ENCODE results near the gene NRXN3. TPM values are rescaled to one million over a fixed set of nuclear protein-coding genes. Genes with fewer than 3 reads are reported as not detected.

NRXN3 gene
- total and polyA plus RNA-seq, 2 donors (not counting 1 experiment from before 2014, with no cell fraction given) = 0.83 to 34.6 TPM

- H3K27ac ChIP-seq (ENCODE audit: insufficient read depth, low read length) = no peak overlapping the region
- H3K4me1 ChIP-seq (ENCODE audit: control insufficient read depth, extremely low read depth, insufficient read depth, low read length) = no peaks in the 10 kb centered on the region
- H3K36me3 ChIP-seq (ENCODE audit: control insufficient read depth, insufficient read depth, low read length) = no peaks in the 10 kb centered on the region
- no peak overlapping the region for H2AFZ ChIP-seq (ENCODE audit: low read length)
- no peaks in the 10 kb centered on the region for H3K79me2 ChIP-seq (ENCODE audit: control insufficient read depth, insufficient read depth, low read length)
- H3K9me3 ChIP-seq (ENCODE audit: control insufficient read depth, insufficient read depth, low read depth, low read length) = no peaks in the 10 kb centered on the region
- no peak overlapping the region for H3K4me2 ChIP-seq (ENCODE audit: extremely low read depth, insufficient read depth, low read length)
- H3K9ac ChIP-seq (ENCODE audit: insufficient read depth, low read length) = no peak overlapping the region
- no peaks in the 10 kb centered on the region for H3K27me3 ChIP-seq (ENCODE audit: control insufficient read depth, insufficient read depth, low read length)
- peak in 1 of 2 donors; percentile 29 for DNase-seq (ENCODE audit: low read depth in 2 of 2)
- H4K20me1 ChIP-seq (ENCODE audit: control insufficient read depth, extremely low read depth, insufficient read depth, low read length) = peaks cover 2% of the 10 kb centered on the region
- TF ChIP-seq, protein P1, sequence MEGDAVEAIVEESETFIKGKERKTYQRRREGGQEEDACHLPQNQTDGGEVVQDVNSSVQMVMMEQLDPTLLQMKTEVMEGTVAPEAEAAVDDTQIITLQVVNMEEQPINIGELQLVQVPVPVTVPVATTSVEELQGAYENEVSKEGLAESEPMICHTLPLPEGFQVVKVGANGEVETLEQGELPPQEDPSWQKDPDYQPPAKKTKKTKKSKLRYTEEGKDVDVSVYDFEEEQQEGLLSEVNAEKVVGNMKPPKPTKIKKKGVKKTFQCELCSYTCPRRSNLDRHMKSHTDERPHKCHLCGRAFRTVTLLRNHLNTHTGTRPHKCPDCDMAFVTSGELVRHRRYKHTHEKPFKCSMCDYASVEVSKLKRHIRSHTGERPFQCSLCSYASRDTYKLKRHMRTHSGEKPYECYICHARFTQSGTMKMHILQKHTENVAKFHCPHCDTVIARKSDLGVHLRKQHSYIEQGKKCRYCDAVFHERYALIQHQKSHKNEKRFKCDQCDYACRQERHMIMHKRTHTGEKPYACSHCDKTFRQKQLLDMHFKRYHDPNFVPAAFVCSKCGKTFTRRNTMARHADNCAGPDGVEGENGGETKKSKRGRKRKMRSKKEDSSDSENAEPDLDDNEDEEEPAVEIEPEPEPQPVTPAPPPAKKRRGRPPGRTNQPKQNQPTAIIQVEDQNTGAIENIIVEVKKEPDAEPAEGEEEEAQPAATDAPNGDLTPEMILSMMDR (conservative IDR thresholded peaks at IDR 0.05 in 1 of 2, IDR thresholded peaks at IDR 0.05 in 1 of 2; ENCODE audit: low read depth in 1 of 2, low read length in 2 of 2) = no peak
- TF ChIP-seq EZH2 (IDR thresholded peaks at IDR 0.05; ENCODE audit: low read length, missing control alignments) = no peak
- H3K4me3 ChIP-seq (replicated peaks in 1 of 4; ENCODE audit: control extremely low read depth in 1 of 4, insufficient read depth in 1 of 4, low read depth in 3 of 4, low read length in 4 of 4) = no peak overlapping the region
Observed at GRCh38 chr14:78933166-78933565, 763.0 kb downstream of the NRXN3 start.

DNA sequence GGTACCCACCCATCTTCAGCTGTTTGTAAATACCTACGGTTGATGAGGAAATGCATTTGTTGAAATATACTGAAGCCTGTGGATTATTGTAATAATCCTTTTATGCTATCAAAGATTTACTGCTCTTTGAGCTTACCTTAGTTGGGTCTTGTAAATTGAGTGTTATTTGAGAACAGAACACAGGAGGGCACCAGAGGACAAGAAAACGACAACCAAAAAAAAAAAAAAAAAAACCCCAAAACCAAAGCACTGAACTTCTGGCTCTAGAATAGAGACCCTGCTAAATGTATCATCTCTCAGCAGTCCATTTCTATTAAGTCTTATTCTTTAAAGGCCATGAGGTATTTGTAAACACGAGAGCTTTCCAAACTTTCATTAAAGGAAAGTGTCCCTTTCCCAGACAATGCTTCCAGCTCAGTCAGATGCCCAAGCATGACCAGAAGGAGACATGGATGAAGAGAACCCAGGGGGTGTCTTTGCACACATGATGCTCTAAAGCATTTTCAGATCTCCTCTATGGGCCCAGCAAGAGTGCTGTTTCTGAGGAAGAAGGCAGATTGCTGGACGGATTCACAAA, 763.9 kb downstream of the NRXN3 start:
- peaks cover 2% of the 10 kb centered on the region for H4K20me1 ChIP-seq (ENCODE audit: control insufficient read depth, extremely low read depth, insufficient read depth, low read length)
- no peak overlapping the region for H3K4me2 ChIP-seq (ENCODE audit: extremely low read depth, insufficient read depth, low read length)
- H3K27me3 ChIP-seq (ENCODE audit: control insufficient read depth, insufficient read depth, low read length) = no peaks in the 10 kb centered on the region
- DNase-seq (ENCODE audit: low read depth in 2 of 2) = peak; percentile 28 to 50
- no peaks in the 10 kb centered on the region for H3K4me1 ChIP-seq (ENCODE audit: control insufficient read depth, extremely low read depth, insufficient read depth, low read length)
- H3K36me3 ChIP-seq (ENCODE audit: control insufficient read depth, insufficient read depth, low read length) = no peaks in the 10 kb centered on the region
- no peak overlapping the region for H2AFZ ChIP-seq (ENCODE audit: low read length)
- no peak overlapping the region for H3K4me3 ChIP-seq (replicated peaks in 1 of 4; ENCODE audit: control extremely low read depth in 1 of 4, insufficient read depth in 1 of 4, low read depth in 3 of 4, low read length in 4 of 4)
- H3K9me3 ChIP-seq (ENCODE audit: control insufficient read depth, insufficient read depth, low read depth, low read length) = no peaks in the 10 kb centered on the region
- no peak overlapping the region for H3K27ac ChIP-seq (ENCODE audit: insufficient read depth, low read length)
- no peak overlapping the region for H3K9ac ChIP-seq (ENCODE audit: insufficient read depth, low read length)
- no peak for TF ChIP-seq EZH2 (IDR thresholded peaks at IDR 0.05; ENCODE audit: low read length, missing control alignments)
- TF ChIP-seq, protein P1 (conservative IDR thresholded peaks at IDR 0.05 in 1 of 2, IDR thresholded peaks at IDR 0.05 in 1 of 2; ENCODE audit: low read depth in 1 of 2, low read length in 2 of 2) = peak; percentile 35 to 42
- H3K79me2 ChIP-seq (ENCODE audit: control insufficient read depth, insufficient read depth, low read length) = no peaks in the 10 kb centered on the region

DNA sequence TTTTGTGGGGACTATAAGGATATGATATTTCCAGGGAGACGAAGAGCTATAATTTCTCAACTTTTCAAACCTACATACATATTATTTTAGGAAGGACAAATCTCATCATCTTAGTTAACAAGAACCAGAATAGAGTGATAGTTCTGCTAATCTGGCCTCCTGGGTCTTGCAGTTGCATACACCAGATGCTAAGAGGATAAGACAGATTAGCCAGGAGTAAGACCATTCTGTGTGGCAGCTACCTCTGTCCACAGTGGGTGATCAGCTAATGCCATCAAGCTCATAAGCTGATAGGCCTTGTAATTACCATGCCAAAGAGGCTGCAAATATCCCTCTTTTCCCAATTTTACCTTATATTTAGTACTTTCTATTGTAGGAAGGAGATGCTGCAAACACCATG, 776.8 kb downstream of the NRXN3 start:
- H2AFZ ChIP-seq (ENCODE audit: low read length) = no peak overlapping the region
- H3K9me3 ChIP-seq (ENCODE audit: control insufficient read depth, insufficient read depth, low read depth, low read length) = no peaks in the 10 kb centered on the region
- no peaks in the 10 kb centered on the region for H3K36me3 ChIP-seq (ENCODE audit: control insufficient read depth, insufficient read depth, low read length)
- H3K27ac ChIP-seq (ENCODE audit: insufficient read depth, low read length) = no peak overlapping the region
- H4K20me1 ChIP-seq (ENCODE audit: control insufficient read depth, extremely low read depth, insufficient read depth, low read length) = no peaks in the 10 kb centered on the region
- H3K4me1 ChIP-seq (ENCODE audit: control insufficient read depth, extremely low read depth, insufficient read depth, low read length) = no peaks in the 10 kb centered on the region
- H3K9ac ChIP-seq (ENCODE audit: insufficient read depth, low read length) = no peak overlapping the region
- no peak for DNase-seq (ENCODE audit: low read depth in 2 of 2)
- no peaks in the 10 kb centered on the region for H3K79me2 ChIP-seq (ENCODE audit: control insufficient read depth, insufficient read depth, low read length)
- no peak overlapping the region for H3K4me2 ChIP-seq (ENCODE audit: extremely low read depth, insufficient read depth, low read length)
- H3K27me3 ChIP-seq (ENCODE audit: control insufficient read depth, insufficient read depth, low read length) = peaks cover 2% of the 10 kb centered on the region
- no peak overlapping the region for H3K4me3 ChIP-seq (replicated peaks in 1 of 4; ENCODE audit: control extremely low read depth in 1 of 4, insufficient read depth in 1 of 4, low read depth in 3 of 4, low read length in 4 of 4)
- TF ChIP-seq, protein P1 (conservative IDR thresholded peaks at IDR 0.05 in 1 of 2, IDR thresholded peaks at IDR 0.05 in 1 of 2; ENCODE audit: low read depth in 1 of 2, low read length in 2 of 2) = no peak
- no peak for TF ChIP-seq EZH2 (IDR thresholded peaks at IDR 0.05; ENCODE audit: low read length, missing control alignments)

Data from fibroblast of lung (primary cell).